ENCODE measurements around the gene TUSC2. TPM values are rescaled to one million over a fixed set of nuclear protein-coding genes. Genes with fewer than 3 reads are reported as not detected.
A peak's percentile ranks its signal among the peaks of the same experiment; 100 is the strongest.

Gene TUSC2
- total and polyA plus RNA-seq, 10 of the 15 experiments (the other 5 are each of a cell fraction or from before 2014, with no cell fraction given) = 4.0 to 73.8 (median 34.3) TPM

GRCh38 chr3:50298836-50299637 lies 29.0 kb downstream of the TUSC2 start, which contains the start of the genes HYAL3 and NAA80 (continued):
- no peak for TF ChIP-seq IRF5 (IDR thresholded peaks at IDR 0.05; ENCODE audit: borderline replicate concordance)
- peak; percentile 51; the same call in 1 of the 2 replicates for TF ChIP-seq NR2F1 (conservative IDR thresholded peaks at IDR 0.05)
- TF ChIP-seq, protein P1, sequence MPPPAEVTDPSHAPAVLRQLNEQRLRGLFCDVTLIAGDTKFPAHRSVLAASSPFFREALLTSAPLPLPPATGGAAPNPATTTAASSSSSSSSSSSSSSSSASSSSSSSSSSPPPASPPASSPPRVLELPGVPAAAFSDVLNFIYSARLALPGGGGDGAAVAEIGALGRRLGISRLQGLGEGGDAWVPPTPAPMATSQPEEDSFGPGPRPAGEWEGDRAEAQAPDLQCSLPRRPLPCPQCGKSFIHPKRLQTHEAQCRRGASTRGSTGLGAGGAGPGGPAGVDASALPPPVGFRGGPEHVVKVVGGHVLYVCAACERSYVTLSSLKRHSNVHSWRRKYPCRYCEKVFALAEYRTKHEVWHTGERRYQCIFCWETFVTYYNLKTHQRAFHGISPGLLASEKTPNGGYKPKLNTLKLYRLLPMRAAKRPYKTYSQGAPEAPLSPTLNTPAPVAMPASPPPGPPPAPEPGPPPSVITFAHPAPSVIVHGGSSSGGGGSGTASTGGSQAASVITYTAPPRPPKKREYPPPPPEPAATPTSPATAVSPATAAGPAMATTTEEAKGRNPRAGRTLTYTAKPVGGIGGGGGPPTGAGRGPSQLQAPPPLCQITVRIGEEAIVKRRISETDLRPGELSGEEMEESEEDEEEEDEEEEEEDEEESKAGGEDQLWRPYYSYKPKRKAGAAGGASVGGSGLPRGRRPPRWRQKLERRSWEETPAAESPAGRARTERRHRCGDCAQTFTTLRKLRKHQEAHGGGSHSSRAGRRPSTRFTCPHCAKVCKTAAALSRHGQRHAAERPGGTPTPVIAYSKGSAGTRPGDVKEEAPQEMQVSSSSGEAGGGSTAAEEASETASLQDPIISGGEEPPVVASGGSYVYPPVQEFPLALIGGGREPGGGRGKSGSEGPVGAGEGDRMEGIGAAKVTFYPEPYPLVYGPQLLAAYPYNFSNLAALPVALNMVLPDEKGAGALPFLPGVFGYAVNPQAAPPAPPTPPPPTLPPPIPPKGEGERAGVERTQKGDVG (CRISPR knock-in tag; IDR thresholded peaks at IDR 0.05) = no peak
- no peak for TF ChIP-seq RELA (IDR thresholded peaks at IDR 0.05; ENCODE audit: borderline replicate concordance, partially characterized antibody)
- peak; percentile 94; the same call in 1 of the 2 replicates for TF ChIP-seq ZNF207 (IDR thresholded peaks at IDR 0.05; ENCODE audit: borderline replicate concordance)
- TF ChIP-seq BACH1 (IDR thresholded peaks at IDR 0.05; ENCODE audit: borderline replicate concordance) = peak; percentile 83
- TF ChIP-seq, protein P2, sequence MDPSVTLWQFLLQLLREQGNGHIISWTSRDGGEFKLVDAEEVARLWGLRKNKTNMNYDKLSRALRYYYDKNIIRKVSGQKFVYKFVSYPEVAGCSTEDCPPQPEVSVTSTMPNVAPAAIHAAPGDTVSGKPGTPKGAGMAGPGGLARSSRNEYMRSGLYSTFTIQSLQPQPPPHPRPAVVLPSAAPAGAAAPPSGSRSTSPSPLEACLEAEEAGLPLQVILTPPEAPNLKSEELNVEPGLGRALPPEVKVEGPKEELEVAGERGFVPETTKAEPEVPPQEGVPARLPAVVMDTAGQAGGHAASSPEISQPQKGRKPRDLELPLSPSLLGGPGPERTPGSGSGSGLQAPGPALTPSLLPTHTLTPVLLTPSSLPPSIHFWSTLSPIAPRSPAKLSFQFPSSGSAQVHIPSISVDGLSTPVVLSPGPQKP (IDR thresholded peaks at IDR 0.05; ENCODE audit: low read depth, low read length) = no peak
- TF ChIP-seq SREBF1 (IDR thresholded peaks at IDR 0.05; ENCODE audit: low read length) = no peak
- TF ChIP-seq ZNF622 (IDR thresholded peaks at IDR 0.05) = no peak
- TF ChIP-seq MAX (IDR thresholded peaks at IDR 0.05; ENCODE audit: low read depth, low read length) = peak; percentile 82
- peak; percentile 40; the same call in 1 of the 2 replicates for TF ChIP-seq HCFC1 (IDR thresholded peaks at IDR 0.05; ENCODE audit: low read length)
- TF ChIP-seq CREB1 (IDR thresholded peaks at IDR 0.05; ENCODE audit: low read depth) = peak; percentile 85
- TF ChIP-seq CBX5 (IDR thresholded peaks at IDR 0.05; ENCODE audit: low read depth) = no peak
- TF ChIP-seq, protein P3, sequence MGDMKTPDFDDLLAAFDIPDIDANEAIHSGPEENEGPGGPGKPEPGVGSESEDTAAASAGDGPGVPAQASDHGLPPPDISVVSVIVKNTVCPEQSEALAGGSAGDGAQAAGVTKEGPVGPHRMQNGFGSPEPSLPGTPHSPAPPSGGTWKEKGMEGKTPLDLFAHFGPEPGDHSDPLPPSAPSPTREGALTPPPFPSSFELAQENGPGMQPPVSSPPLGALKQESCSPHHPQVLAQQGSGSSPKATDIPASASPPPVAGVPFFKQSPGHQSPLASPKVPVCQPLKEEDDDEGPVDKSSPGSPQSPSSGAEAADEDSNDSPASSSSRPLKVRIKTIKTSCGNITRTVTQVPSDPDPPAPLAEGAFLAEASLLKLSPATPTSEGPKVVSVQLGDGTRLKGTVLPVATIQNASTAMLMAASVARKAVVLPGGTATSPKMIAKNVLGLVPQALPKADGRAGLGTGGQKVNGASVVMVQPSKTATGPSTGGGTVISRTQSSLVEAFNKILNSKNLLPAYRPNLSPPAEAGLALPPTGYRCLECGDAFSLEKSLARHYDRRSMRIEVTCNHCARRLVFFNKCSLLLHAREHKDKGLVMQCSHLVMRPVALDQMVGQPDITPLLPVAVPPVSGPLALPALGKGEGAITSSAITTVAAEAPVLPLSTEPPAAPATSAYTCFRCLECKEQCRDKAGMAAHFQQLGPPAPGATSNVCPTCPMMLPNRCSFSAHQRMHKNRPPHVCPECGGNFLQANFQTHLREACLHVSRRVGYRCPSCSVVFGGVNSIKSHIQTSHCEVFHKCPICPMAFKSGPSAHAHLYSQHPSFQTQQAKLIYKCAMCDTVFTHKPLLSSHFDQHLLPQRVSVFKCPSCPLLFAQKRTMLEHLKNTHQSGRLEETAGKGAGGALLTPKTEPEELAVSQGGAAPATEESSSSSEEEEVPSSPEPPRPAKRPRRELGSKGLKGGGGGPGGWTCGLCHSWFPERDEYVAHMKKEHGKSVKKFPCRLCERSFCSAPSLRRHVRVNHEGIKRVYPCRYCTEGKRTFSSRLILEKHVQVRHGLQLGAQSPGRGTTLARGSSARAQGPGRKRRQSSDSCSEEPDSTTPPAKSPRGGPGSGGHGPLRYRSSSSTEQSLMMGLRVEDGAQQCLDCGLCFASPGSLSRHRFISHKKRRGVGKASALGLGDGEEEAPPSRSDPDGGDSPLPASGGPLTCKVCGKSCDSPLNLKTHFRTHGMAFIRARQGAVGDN (IDR thresholded peaks at IDR 0.05) = peak; percentile 77
- TF ChIP-seq ZNF217 (IDR thresholded peaks at IDR 0.05) = 0 out of 2 replicates have a peak, but pooled peaks have one; percentile 43
- 0 out of 2 replicates have a peak, but pooled peaks have one; percentile 12 for TF ChIP-seq YY1 (IDR thresholded peaks at IDR 0.05; ENCODE audit: low read depth, low read length)
- no peak for TF ChIP-seq CHD2 (IDR thresholded peaks at IDR 0.05; ENCODE audit: borderline replicate concordance, low read depth, low read length)
- TF ChIP-seq NRF1 (conservative IDR thresholded peaks at IDR 0.05; ENCODE audit: low read depth, low read length) = no peak
